NCI-H82 treated with DMSO at 0.1 percent for 48 hours (cell line): ENCODE measurements around the gene ADAMTS16.

Experiments
- DNase-seq: peaks from one replicate; lab custom pipeline; 2025; ENCODE audit not compliant: unreplicated experiment; lab: John Stamatoyannopoulos, UW

The ADAMTS16 gene

DNA sequence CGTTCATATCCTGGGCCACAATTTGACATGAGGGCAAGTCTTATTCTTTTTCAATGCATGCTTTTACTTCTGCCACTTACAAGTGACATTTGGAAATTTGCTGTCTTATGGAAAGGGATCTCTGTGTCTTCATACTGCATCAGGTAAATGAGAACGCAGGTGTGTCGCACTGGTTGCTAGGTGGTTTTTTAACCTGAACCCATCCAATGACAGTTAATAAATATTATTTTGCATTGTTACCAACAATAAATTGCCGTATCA lies 1.1 kb downstream of the ADAMTS16 start:
- no peak for DNase-seq

DNA sequence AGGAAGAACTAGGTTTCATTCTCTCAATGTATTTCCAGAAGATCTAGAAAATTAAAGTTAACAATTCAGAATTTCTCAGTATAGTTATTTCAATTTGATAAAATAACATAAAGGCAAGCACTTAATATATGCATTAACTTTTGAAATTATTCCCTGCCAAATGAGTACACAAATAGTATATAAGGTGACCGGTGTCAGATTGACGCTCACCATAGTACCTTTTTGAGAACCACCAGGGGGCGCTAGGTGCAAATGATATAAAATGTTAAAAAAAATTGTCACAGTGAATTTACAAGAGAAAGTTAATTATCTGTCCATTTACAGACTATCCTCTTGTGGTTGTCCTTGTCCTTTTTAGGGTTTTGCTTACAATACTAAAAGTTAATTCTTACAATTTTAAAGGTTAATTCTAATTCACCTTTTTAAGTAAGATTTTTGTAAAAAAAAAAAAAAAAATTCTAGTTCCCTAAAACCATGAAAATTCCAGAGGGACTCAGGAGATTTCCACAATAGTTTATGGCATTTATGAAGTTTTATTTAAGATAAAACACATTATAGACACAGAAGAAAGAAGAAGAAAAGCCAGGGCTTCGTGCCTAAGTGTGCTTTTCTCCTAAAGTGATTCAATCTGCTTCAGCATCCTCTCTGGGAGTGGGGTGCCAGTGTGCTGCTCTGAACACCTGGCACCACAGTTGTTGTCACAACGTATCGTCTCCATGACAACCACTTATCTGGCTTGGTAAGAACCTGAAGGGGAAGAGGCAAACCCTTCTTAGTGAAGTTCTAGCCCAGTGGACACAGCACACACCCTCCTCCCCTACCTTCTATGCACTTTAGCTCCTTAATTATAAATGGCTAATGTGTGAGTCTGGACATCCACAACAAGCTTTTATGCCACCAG lies 1.7 kb downstream of the ADAMTS16 start:
- DNase-seq = no peak

DNA sequence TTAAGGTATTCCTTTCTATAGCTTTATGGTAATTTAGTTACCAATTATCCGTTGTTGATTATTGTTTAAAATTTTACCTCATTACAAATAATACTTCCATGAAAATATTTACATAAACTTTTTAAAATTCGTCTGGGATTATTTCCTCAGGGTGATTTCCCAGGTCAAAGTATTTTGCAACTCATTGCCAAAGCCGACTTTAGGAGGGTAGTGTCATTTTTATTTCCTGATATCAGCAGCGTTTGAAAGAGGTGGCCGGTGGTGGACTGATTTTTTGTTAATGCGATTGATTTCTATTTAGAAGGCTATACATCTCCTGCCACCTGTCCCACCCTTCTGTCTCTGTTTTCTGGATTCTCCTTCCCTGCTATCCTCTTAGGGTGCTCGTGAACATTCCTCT lies 4.3 kb downstream of the ADAMTS16 start:
- DNase-seq = no peak

DNA sequence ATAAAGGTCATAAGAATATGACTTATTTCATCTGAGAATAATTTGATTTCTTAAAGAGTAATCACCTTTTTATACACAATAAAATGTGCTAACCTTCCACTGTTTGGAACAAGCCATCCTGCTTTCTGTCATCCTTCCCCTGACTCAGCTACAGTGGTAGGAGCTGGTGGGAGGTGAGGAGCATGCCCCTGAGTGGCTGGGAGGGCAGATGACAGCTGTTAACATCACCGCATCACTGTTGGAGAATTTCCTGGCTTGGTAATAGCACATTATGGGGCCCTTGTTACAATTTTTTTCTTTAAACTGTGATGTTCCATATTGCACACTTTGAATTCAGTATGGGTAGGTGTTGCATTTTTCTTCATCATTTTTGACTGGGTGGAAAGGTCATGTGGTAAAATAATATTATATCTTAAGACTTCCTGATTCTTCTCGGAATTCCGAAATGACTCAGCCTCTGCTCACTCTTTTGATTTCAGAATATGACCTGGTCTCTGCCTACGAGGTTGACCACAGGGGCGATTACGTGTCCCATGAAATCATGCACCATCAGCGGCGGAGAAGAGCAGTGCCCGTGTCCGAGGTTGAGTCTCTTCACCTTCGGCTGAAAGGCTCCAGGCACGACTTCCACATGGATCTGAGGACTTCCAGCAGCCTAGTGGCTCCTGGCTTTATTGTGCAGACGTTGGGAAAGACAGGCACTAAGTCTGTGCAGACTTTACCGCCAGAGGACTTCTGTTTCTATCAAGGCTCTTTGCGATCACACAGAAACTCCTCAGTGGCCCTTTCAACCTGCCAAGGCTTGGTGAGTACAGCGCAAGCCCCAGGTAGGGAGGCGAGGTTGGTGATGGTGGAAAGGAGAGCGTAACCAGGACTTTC lies 5.8 kb downstream of the ADAMTS16 start:
- DNase-seq = no peak

GRCh38 chr5:5146530-5147160 lies 6.5 kb downstream of the ADAMTS16 start:
- no peak for DNase-seq

- no peak for DNase-seq
These were observed 9.0 kb downstream of the ADAMTS16 start for GRCh38 chr5:5149154-5149553.

GRCh38 chr5:5150667-5151066 lies 10.5 kb downstream of the ADAMTS16 start:
- no peak for DNase-seq

- no peak for DNase-seq
These were observed 14.6 kb downstream of the ADAMTS16 start for GRCh38 chr5:5154733-5155132.

GRCh38 chr5:5155617-5156016 lies 15.5 kb downstream of the ADAMTS16 start:
- no peak for DNase-seq

DNA sequence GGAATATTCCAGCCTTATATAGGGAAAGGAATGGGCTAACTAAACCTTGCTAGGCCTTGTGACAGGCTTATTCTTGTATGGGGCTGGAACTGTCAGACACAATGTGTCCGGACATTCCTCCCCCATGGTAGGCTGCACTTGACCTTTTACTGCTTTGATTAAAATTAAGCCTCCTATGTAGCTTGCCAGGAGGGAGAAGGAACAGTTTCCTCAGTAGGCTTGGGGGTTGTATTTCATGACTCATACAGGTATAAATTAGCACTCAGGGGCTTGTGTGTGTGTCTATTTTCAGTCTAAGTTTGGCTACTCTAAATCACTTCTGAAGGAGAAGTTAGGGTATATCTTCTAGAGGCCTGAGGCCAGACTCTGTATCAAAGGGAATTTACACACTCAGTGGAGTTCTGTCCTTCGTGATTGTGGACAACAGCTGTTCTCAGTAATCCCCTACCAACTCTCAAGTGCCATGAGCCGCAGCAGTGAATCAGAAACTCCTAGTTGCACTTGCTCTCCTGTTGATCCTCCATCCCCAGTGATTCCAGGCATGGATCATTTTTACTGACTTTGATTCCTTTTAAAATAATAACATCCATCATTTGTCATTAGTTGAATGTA lies 16.4 kb downstream of the ADAMTS16 start:
- DNase-seq = no peak

GRCh38 chr5:5158472-5158895 lies 18.4 kb downstream of the ADAMTS16 start:
- no peak for DNase-seq

GRCh38 chr5:5159282-5160103 lies 19.4 kb downstream of the ADAMTS16 start:
- DNase-seq = no peak

- DNase-seq = no peak
These were observed 24.0 kb downstream of the ADAMTS16 start for GRCh38 chr5:5164163-5164562.

DNA sequence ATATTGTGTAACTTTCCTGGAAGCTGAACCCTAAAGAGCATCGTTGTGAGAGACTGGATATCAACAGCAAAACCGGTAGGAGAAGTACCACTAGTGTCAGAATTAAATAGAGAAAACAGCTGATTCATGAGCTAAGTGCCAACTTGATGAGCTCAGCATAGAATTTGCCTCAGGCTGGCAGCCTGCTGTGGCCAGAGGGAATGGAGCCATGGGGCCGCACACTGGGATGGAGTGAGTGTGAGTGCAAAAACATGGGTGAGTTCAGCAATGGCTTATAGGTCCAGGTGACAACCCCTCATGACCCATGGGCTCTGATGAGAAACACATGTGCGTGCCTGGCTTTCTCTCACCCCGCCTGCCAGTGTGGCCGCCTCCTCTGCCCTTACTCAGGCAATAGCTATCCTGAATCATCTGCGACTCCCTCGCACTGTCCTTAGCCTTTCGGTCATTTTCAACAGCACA lies 25.4 kb downstream of the ADAMTS16 start:
- no peak for DNase-seq

DNA sequence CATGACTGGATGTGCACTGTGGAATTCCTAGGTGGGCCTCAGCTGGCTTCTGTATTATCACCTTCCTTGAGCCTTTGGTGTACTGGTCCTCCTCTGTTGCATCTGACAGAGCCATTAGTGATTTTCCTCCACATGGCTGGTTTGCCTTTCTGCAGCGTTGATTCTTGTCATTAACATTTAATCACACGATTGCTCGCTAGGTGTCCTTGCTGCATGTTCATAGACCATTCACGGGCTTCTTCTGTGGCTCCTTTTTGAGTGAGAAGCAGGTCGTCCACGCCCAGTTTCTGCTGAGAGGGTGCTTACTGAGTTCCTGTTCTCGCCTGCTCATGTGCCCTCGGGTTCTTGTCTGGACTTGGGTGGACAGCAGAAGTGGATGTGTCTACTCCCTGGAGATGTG lies 29.3 kb downstream of the ADAMTS16 start:
- DNase-seq = no peak

DNA sequence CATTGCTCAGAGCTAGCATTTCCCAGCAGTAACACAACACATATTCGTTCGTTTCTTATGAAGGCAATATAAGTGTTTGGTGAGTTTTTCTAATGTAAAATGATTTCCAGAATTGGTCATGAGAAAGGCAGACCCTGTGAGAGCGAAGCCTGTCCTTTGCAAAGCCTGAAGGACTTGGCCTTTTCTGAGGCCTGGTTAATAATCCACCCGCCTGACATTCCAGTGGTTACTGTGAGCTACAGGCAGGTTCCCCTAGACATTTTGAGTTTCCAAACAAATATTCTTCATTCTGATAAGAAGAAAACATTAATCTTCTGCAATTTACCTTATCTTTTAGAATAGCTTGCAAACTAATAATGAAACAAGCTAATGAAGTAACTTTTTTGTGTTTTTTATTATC lies 38.0 kb downstream of the ADAMTS16 start:
- DNase-seq = no peak

- no peak for DNase-seq
These were observed 38.5 kb downstream of the ADAMTS16 start for GRCh38 chr5:5178580-5178979.

DNA sequence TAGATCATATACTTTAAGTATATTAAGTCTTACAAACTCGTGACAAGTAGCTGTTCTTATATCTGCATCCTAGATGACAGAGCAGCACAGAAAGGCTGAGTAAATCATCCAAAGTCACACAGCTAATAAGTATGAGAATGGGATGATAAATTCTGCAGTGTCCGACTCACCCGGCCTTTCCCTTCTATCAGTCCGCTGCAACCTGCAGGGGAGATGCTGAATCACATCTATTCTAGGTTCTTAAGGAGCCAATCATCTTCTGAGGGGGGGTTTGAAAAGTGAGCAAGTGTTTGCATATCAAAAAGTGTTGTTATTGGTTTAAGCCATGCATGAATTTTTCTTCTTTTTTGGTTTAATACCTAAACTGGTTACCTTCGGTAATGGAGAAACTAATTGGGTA lies 38.9 kb downstream of the ADAMTS16 start:
- DNase-seq = no peak

- DNase-seq = no peak
These were observed 39.5 kb downstream of the ADAMTS16 start for GRCh38 chr5:5179597-5179996.

GRCh38 chr5:5181650-5182324 lies 41.7 kb downstream of the ADAMTS16 start:
- no peak for DNase-seq
